GM19035 (cell line): ENCODE results near the gene KDM1B.

Experiments
- ATAC-seq: cut with Tn5 transposase; IDR thresholded peaks from one replicate; pipeline ENCODE4 v1.9.1; 2021; ENCODE audit not compliant: unreplicated experiment

KDM1B gene

GRCh38 chr6:18155150-18155863 is at the start of gene KDM1B:
TSS of gene KDM1B (plus strand) at chr6:18155422. CDS start at chr6:18159896, 4,474 bp downstream.
- peak; percentile 91 for ATAC-seq

GRCh38 chr6:18107061-18107460 is 48.2 kb upstream of the KDM1B start:
- ATAC-seq, result no peak

- ATAC-seq, result no peak
Observed at GRCh38 chr6:18110162-18110561, 45.1 kb upstream of the KDM1B start.

- no peak for ATAC-seq
Observed at GRCh38 chr6:18115356-18115755, 39.9 kb upstream of the KDM1B start.

- ATAC-seq, result no peak
Observed at GRCh38 chr6:18117136-18117535, 38.1 kb upstream of the KDM1B start.

GRCh38 chr6:18118330-18118729 is 36.9 kb upstream of the KDM1B start:
- ATAC-seq, result no peak

GRCh38 chr6:18119236-18119635 is 36.0 kb upstream of the KDM1B start:
- ATAC-seq, result no peak

- ATAC-seq, result peak; percentile 44
Observed at GRCh38 chr6:18121580-18122127, 33.6 kb upstream of the KDM1B start.

GRCh38 chr6:18122128-18123093 is 32.8 kb upstream of the KDM1B start, which contains the start of gene NHLRC1:
TSS of gene NHLRC1 (minus strand) at chr6:18122677. CDS start at chr6:18122606, 71 bp downstream.
- ATAC-seq, result peak; percentile 92

- ATAC-seq, result no peak
Observed at GRCh38 chr6:18126121-18126520, 29.1 kb upstream of the KDM1B start.

GRCh38 chr6:18132346-18132745 is 22.9 kb upstream of the KDM1B start:
- ATAC-seq, result no peak

- no peak for ATAC-seq
Observed at GRCh38 chr6:18135171-18135570, 20.1 kb upstream of the KDM1B start.

GRCh38 chr6:18136260-18136659 is 19.0 kb upstream of the KDM1B start:
- ATAC-seq, result no peak

GRCh38 chr6:18138906-18139305 is 16.3 kb upstream of the KDM1B start:
- ATAC-seq, result no peak

GRCh38 chr6:18139935-18140621 is 15.1 kb upstream of the KDM1B start:
- ATAC-seq, result no peak

GRCh38 chr6:18141805-18142590 is 13.2 kb upstream of the KDM1B start:
- ATAC-seq, result no peak

- ATAC-seq, result no peak
Observed at GRCh38 chr6:18142591-18142861, 12.7 kb upstream of the KDM1B start.

- no peak for ATAC-seq
Observed at GRCh38 chr6:18147160-18147559, 8.1 kb upstream of the KDM1B start.

GRCh38 chr6:18147616-18148015 is 7.6 kb upstream of the KDM1B start:
- no peak for ATAC-seq

- ATAC-seq, result no peak
Observed at GRCh38 chr6:18148304-18149025, 6.8 kb upstream of the KDM1B start.
